Ammon's horn (tissue), 1 donor: ENCODE measurements around the gene HS2ST1.
"Not testable (repeated sequence)": the region's sequence is repeated elsewhere in the genome, so short reads cannot be mapped to it uniquely, and the experiment has no call there.

Experiments used
- DNase-seq: peaks from one replicate; pipeline ENCODE4 v3.0.0-alpha.2; 2016; ENCODE audit warnings: low spot score

The HS2ST1 gene

DNA sequence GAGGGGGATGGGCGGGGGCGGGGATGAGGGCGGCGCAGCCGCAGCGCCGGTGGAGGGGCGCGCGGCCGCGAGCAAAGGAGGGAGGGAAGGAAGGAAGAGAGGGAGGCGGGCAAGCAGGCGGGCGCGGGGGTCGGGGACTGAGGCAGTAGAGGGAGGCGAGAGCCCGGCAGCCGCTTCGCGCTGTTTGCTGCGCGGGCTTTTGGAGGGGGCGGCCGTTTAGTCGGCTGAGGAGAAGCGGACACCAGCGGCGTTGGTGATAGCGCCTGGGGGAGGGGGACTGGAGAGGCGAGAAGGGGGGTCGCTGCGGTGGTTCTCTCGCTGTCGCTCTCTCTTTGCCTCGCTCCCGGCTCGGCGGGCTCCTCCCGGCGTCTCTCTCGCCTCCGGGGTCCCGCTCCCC, at the start of gene HS2ST1:
Gene HS2ST1 (plus strand): TSS at position 35 of the 397 bp plus-strand sequence.
- DNase-seq, result no peak

DNA sequence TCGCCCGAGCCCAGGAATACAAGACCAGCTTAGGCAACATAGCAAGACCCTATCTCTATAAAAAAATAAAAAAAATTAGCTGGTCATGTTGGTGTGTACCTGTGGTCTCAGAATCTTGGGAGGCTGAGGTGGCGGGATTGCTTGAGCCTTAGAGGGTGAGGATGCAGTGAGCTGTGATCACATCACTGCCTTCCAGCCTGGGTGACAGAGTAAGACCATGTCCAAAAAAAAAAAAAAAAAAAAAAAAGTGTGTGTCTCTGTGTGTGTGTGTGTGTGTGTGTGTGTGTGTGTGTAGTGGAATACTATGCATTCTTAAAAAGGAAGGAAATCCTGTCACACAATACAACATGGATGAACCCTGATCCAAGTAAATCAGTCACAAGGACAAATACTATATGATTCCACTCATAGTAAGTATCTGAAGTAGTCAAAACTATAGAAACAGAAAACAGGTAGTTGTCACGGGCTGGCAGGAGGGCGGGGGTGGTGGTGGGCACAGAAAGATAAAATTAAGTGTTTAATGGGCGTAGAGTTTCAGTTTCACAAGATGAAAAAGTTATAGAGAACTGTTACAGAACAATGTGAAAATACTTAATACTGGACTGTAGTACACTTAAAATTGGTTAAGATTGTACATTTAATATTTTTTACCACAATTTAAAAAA, 48.3 kb upstream of the HS2ST1 start:
- DNase-seq, result no peak

DNA sequence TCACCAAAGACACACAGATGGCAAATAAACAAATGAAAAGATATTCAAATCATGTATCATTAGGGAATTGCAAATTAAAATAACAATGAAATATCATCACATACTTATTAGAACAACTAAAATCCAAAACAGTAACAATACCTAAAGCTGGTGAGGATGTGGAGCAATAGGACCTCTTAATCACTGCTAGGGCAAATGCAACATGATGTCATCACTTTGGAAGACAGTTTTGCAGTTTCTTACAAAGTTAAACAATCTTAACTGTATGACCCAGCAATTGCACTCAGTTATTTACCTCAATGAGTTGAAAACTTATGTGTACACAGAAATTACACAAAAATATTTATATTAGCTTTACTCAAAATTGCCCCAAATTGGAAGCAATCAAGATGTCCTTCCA, 47.8 kb upstream of the HS2ST1 start:
- no peak for DNase-seq

DNA sequence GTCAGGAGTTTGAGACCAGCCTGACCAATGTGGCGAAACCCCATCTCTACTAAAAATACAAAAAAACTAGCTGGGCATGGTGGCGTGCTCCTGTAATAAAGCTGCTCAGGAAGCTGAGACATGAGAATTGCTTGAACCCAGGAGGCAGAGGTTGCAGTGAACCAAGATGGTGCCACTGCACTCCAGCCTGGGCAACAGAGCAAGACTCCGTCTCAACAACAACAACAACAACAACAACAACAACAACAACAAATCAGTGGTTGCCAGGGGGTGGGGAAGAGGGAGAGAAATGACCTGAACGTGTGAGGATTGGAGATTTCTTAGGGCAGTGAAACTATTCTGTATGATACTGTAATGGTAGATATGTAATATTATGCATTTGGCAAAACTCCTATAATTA, 47.2 kb upstream of the HS2ST1 start:
- DNase-seq, result not testable (repeated sequence)

DNA sequence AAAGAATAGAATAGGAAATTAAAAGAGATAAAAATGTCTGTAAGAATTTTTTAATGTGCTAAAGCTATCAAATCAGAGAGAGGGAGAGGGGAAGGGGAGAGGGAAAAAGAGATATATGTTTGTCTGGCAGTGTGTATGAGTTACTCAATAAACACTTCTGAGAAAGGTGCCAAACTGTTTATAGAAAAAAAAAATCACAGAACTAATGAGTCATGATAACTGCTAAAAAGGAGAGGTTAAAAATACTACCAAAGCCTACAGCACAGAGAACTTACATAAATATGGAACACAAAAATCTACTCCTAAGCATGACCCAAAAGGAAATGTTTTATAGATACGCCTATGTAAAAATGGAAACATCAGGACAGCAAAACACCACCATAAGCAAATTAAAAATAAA, 46.0 kb upstream of the HS2ST1 start:
- no peak for DNase-seq

DNA sequence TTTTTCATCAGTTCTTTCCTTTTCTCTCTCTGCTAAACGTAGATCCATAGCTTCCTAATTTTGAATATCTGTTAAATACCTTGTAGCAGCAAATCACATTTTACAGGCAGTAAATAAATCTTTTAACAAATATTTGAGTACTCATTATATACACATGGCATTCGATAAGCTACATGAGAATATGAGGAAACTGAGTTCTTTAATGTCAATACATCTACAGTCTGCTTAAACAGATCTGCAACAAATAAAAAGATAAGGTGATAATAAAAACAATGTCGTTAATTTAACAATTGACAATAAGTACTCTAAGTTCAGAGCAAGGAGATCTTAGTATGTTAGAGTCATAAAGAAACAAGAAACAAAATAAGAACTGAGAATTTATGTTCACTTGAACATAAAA, 43.4 kb upstream of the HS2ST1 start:
- DNase-seq, result no peak

DNA sequence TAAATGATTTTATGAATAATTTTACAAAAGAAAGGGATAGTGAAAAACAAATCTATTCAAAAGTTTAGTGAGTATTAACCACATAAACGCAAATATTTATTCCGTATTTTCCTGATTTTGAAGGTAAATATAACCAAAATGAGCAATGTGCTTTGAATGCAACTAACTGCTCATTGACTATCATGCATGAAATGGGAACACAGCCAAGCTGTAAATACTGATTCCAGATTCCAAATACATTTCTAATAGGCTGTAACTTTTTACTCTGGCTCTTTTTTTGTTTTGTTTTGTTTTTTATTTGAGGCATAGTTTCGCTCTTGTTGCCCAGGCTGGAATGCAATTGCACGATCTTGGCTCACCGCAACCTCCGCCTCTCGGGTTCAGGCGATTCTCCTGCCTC, 42.3 kb upstream of the HS2ST1 start:
- DNase-seq, result no peak

DNA sequence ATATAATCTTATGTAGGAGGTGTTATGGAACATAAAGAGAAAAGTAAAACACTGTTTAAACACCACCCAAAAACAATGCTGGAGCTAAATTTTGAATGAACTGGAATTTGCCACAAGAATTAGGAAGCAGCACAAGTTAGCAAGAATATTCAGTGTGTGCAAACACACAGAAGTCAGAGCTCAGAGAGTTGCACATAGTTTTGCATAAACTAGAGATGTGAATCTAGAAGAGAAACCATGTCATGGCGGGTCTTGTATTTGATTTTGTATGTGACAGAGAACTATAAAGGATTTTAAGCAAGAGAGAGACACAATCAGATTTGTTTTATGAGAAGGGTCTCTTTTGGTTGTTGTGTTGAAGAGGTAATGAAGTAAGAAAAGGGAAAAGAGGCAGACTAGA, 38.7 kb upstream of the HS2ST1 start:
- DNase-seq, result no peak

DNA sequence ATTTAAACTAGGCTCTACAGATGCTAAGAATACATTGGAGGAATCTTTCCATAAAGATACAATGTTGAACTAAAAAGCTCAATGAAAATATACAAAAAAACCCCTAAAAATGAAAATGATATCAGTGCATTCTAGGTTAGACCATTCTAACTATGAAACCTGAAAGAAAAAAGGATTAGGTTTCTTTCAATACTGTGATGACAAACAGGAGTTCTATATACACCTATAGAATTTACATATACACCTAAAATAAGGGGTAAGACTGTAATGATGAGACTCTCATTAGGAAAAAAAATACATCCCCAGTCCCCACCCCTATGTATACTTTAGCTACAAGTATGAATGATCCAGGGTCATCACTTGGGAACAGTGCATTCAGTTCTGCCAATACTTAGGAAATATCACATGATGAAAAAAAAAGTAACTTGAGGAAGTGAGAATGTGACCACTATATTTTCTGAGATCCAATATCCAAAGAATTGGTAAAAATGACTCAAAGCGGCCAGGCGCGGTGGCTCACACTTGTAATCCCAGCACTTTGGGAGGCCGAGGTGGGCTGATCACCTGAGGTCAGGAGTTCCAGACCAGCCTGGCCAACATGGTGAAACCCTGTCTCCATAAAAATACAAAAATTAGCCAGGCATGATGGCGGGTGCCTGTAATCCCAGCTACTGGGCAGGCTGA, 26.8 kb upstream of the HS2ST1 start:
- DNase-seq, result no peak

DNA sequence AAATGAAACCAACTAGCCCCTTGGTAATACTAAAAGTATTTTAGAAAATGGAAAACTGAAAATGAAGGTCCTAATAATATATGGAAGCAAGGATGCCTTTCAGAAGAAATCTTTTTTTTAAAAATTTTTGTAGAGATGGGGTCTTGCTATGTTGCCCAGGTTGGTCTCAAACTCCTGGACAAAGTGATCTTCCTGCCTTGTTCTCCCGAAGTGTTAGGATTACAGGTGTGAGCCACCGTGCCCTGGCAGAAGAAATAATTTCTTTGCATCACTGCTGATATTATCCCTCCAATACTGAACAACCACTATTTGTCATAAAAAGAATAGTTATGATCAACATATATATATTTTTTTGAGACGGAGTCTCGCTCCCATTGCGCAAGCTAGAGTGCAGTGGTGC, 26.1 kb upstream of the HS2ST1 start:
- no peak for DNase-seq

DNA sequence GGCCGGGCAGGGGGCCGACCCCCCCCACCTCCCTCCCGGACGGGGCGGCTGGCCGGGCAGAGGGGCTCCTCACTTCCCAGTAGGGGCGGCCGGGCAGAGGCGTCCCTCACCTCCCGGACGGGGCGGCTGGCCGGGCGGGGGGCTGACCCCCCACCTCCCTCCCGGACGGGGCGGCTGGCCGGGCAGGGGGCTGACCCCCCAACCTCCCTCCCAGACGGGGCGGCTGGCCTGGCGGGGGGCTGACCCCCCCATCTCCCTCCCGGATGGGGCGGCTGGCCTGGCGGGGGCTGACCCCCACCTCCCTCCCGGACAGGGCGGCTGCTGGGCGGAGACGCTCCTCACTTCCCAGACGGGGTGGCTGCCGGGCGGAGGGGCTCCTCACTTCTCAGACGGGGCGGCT, 15.0 kb upstream of the HS2ST1 start:
- not testable (repeated sequence) for DNase-seq

DNA sequence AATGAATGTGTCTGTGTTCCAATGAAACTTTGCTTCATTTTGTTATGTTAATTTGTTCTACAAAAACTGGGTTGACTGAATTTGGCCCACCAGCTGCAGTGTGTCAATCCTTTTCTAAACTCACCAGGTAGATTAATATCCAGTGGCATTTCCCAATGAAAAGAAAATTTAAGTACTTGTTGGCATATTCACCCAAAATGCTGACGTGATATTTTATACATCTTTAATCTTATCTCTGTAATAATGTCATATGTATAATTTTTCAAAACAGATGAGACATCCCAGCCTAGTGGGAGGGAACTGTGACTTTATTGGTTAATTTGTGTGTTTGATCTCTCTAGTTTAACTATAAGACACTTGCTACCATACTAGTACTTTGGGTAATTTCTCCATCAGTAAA, 8.6 kb upstream of the HS2ST1 start:
- no peak for DNase-seq

DNA sequence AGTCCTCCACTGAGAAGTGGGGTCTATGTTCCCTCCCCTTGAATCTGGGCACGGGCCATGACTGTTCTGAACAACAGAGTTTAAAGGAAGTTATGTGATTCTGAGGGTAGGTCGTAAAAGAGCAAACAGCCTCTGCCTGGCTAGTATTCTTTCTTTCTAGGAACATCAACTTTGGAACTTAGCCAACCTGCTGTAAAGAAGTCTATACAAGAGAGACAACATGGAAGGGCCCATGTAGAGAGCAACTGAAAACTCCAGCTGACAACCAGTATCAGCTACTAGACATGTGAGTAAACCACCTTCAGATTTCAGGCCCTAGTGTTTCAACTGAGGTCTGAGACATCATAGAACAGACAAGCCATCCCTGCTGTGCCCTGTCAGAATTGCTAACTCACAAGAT, 8.0 kb upstream of the HS2ST1 start:
- DNase-seq, result no peak

DNA sequence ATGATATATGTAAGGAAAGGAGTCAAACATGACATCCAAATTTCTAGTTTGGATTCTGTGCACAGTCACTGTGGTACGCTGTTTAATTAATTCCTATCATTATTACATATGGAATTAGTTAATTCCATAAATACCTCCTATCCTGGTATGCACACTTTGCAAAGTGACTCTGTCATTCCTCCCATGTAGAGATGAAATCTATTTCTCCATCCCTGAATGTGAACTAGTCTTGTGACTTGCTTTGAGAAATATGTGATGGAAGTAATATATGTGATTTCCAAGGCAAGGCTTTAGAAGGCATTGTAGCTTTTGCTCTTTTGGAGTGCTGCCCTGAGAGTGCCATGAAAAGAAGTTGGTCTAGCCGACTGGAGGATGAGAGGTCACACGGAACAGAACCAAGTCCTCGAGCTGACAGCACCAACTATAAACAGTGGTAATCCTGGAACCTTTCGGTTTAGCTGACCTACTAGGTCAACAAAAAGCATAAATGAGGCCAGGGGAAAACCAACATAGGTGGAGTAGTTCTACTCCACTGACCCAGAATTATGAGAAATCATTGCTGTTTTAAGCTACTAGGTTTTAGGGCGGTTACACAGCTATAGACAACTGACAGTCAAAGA, 2.0 kb upstream of the HS2ST1 start:
- no peak for DNase-seq

DNA sequence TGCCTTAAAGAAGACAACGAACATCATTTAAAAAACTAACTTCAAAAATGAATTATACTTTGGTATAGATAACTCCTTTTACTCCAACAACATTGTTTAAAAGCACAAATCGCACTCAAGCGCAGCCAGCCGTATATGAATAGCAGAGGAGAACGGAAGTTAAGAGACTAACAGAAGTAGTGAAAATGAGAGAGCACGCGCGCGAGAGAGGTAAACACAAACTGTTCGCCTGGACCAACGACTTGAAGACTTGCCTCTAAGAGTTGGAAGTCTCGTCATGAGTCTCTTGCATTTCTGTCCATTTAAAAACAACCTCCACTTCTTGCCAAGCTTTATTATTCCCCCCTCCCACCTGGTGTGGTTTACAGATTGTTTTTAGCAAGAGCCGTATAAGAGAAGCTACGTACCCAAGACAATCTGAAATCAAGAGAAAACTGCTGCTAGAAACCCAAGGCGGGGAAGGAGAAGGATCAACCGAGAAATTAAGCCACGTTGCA, 988 bp upstream of the HS2ST1 start:
- peak; percentile 45 for DNase-seq

DNA sequence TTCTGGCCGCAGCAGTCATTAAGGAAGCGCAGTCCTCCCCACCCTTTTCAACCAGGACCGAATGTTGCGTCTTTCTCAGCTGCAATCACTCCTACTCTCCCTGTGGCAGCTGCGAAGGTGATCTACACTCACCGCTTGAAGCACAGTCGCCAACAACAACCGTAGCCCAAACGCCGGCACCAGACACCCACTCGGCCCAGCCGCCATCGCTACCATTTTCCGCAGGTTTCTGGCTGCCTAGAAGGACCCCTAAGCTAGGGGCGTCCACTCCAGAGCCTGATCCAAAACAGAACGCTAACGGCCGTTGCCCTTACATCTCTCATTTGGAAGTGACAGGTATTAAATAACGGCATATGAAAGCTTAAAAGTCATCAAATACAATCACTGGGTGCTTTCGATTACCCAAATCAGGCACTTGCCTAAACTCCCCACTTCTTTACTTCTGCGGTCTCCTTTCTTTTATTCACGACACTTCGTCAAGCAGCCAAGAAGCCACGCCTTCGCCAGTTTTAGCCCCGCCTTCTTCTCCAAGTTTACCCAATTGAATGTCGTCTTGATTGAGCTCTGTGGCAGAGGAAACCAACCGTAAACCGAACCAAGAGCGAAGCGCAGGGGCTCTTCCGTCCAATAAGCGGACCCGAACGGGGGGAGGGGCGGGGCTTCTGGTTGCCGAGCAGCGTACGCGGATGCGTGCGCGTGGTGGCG, 387 bp upstream of the HS2ST1 start, which contains the start of gene SELENOF:
Gene SELENOF (minus strand): TSS at position 231 of the 705 bp plus-strand sequence. CDS start 15 bp downstream, at position 216.
- DNase-seq, result peak; percentile 100

DNA sequence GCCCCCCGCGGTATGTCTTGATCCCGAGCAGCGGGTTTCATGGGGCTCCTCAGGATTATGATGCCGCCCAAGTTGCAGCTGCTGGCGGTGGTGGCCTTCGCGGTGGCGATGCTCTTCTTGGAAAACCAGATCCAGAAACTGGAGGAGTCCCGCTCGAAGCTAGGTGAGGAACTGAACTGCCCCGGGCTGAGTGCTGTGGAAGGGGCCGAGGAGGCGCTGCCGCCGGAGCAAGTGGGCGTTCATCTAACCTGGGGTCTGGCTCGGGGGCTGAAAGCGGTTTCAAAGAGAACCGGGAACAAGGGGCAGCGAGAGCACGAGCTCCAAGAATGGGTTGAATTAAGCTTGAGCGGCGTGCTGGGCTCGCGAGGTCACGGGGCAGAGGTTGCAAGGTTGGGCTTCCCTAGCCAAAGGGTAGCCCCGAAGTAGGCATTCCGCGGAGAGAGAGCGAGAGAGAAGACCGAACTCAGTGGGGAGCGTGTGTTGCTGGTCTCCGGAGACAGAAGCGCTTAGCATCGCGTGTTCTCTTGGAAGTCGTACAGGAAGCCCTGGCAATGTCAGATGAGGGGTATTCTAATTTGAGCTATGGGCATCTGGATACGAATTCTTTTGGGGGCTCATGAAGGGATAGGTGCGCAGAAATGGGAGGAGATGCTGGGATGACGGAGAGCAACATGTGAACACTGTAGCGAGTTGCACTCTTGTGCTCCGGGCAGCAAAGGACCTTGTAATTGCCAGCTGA, 732 bp downstream of the HS2ST1 start:
- DNase-seq, result peak; percentile 81

DNA sequence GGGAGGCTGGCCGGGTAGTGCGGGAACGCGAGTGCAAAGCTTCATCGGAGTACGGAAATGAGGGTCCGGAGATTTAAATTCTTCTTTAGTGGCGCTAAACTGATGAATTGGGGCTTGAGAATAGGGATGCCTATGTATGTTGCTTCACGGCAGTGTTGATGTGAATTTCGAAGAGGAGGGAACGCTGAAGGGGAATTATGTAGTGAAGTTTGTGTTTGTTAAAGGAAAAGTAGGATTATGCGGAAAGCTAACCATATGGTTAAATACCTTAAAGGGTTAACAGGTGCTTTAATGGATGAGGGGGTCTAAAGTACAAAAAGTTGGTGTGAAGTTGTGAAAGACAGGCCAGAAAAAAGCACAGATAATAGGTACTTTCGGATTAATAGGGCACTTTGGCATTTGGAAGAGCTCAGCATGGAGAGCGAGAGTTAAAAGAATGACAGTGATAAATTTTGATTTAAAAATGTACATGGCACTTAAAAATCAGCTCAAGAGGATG, 1.4 kb downstream of the HS2ST1 start:
- no peak for DNase-seq

DNA sequence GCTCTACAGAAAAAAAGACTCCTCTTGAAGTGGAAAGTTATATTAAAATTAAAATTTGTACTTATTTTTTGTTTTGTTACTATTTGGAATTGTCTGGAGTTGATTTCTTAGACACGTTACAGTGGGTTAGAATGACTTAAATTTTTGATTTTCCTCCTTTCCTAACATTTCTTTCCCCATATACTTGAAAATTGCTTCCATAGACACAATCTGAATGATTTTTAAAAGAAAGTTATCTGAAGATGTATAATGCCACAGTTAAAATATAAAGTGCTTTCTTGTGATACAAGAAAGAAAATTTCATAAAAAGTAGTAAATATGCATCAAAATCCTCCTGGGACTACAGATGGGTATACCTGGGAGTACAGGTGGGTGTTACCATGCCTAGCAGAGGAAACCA, 2.3 kb downstream of the HS2ST1 start:
- no peak for DNase-seq

DNA sequence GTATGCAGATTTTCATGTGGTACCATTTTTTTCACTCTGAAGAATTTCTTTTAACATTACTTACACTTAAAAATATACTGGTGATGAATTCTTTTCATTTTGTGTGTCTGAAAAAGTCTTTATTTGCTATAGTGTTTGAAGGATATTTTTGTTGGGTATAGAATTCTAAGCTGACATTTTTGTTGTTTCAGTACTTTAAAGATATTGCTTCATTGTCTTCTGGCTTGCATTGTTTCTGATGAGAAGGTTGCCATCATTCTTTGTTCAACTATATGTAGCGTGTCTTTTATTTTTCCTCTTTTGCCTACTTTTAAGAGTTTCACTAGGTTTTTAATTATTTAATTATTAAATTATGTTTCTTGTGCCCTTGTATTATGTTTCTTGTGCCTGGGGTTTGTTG, 8.0 kb downstream of the HS2ST1 start:
- no peak for DNase-seq

DNA sequence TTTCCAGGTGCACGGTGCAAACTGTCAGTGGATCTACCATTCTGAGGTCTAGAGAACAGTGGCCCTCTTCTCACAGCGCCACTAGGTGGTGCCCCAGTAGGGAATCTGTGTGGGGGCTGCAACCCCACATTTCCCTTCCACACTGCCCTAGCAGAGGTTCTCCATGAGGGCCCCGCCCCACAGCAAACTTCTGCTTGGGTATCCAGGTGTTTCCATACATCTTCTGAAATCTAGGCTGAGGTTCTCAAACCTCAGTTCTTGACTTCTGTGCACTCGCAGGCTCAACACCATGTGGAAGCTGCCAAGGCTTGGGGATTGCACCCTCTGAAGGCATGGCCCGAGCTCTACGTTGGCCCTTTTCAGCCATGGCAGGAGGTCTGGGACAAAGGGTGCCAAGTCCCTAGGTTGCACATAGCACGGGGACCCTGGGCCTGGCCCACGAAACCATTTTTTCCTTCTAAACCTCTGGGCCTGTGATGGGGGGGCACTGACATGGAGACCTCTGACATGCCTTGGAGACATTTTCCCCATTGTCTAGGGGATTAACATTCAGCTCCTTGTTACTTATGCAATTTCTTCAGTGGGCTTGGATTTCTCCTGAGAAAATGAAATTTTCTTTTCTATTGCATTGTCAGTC, 10.0 kb downstream of the HS2ST1 start:
- DNase-seq, result no peak
